Body of pancreas (tissue), 4 donors: ENCODE results near the gene PRPF40A. TPM values are rescaled to one million over a fixed set of nuclear protein-coding genes. Genes with fewer than 3 reads are reported as not detected.
A peak's percentile ranks its signal among the peaks of the same experiment; 100 is the strongest.

ENCODE experiments used
- ATAC-seq: fragments of 150-250 bp; one replicate; pipeline ENCODE4 v1.9.1; 2016
- DNase-seq, 4 donors: peaks; one replicate each; pipeline ENCODE4 v3.0.0-alpha.2; 2019
- H3K27ac ChIP-seq, 4 donors: fragments of 200-600 bp; sonication (generic); 1 replicate in 3 of 4; 2 replicates in 1 of 4; pipeline versions ENCODE4 v1.5.1 to v1.6.1; 2016 to 2019; ENCODE audit warnings: mild to moderate bottlenecking in 1 of 4, mixed read lengths in 1 of 4, moderate library complexity in 1 of 4
- H3K27me3 ChIP-seq, 2 donors: fragments of 200-600 bp; sonication (generic); one replicate each; pipeline ENCODE4 v1.6.0; 2016; ENCODE audit warnings: mild to moderate bottlenecking in 1 of 2
- H3K36me3 ChIP-seq, 2 donors: fragments of 200-600 bp; sonication (generic); replicated peaks in 1 of 2; 2 replicates each; pipeline ENCODE4 v1.5.1; 2016; ENCODE audit warnings: low read depth in 2 of 2; ENCODE audit not compliant: insufficient read depth in 1 of 2
- H3K4me1 ChIP-seq: fragments of 200-600 bp; sonication (generic); one replicate; pipeline ENCODE4 v1.6.0; 2016
- H3K4me3 ChIP-seq, 2 donors: fragments of 200-600 bp; sonication (generic); 1 replicate in 1 of 2; 2 replicates in 1 of 2; pipeline ENCODE4 v1.5.1; 2016 to 2019
- H3K9me3 ChIP-seq, 3 donors: fragments of 200-600 bp; sonication (generic); 1 replicate in 2 of 3; 2 replicates in 1 of 3; pipeline ENCODE4 v1.5.1; 2016
- CTCF ChIP-seq, 7 experiments: fragments of 450-650 bp in 4 of 7; fragments of 200-600 bp in 3 of 7; sonication (generic) in 3 of 7; IDR thresholded peaks; one replicate each; pipeline ENCODE4 v1.5.1; 2016 to 2019; ENCODE audit warnings: antibody characterized with exemption in 7 of 7
- POLR2A ChIP-seq, 3 donors: fragments of 450-650 bp; IDR thresholded peaks; one replicate each; pipeline ENCODE4 v1.6.1; 2016; ENCODE audit warnings: antibody characterized with exemption in 3 of 3, mild to moderate bottlenecking in 2 of 3
- WGBS, 2 donors: methylation state at CpG; one replicate each; pipeline ENCODE4 v1.1.5; 2017; 5-methylcytosine and 5-hydroxymethylcytosine counted together
- intact Hi-C: fragments of 100-400 bp; cut with DNase I; formaldehyde crosslinking; loops from one replicate; pipeline ENCODE4 v1.15.1; 2023
- total RNA-seq, 2 donors: library from RNA; depleted of rRNA; stranded (reverse); fragments of >200 nt; gene quantifications; one replicate each; pipeline ENCODE4 v1.1.0, GENCODE V29; 2016

Gene PRPF40A
- total RNA-seq, 2 donors from 2014 or later, result 38.9 to 52.7 TPM

GRCh38 chr2:152635635-152636298, 81.5 kb downstream of the PRPF40A start:
- H3K27ac ChIP-seq, result no peak overlapping the region
- 13 to 18% methylated on average over 5 of the region's 5 CpGs for WGBS, 2 donors
- peaks cover 0 to 6% of the 10 kb centered on the region in 2 donors for H3K36me3 ChIP-seq
- H3K4me1 ChIP-seq, result no peaks in the 10 kb centered on the region
- no peak for TF ChIP-seq POLR2A (IDR thresholded peaks at IDR 0.05)
- TF ChIP-seq CTCF (IDR thresholded peaks at IDR 0.05), result peak; percentile 58 to 82 (median 78)
- DNase-seq (peak; percentile 67 to 74 (median 68)), ATAC-seq (peak; percentile 85)
- no peaks in the 10 kb centered on the region for H3K27me3 ChIP-seq
- H3K9me3 ChIP-seq, result no peaks in the 10 kb centered on the region
- no peak overlapping the region for H3K4me3 ChIP-seq
- intact Hi-C loops, result loop anchor here (5.0 to 10.0 kb wide), 2 partner anchors 443 to 591 kb away; no protein-coding TSS in a partner anchor

GRCh38 chr2:152632736-152633135, 84.5 kb downstream of the PRPF40A start:
- Histone ChIP-seq H3K4me1 (no peaks in the 10 kb centered on the region), H3K36me3 (no peaks in the 10 kb centered on the region), H3K27me3 (no peaks in the 10 kb centered on the region), H3K9me3 (no peaks in the 10 kb centered on the region), H3K4me3 (no peak overlapping the region), H3K27ac (no peak overlapping the region)
- intact Hi-C loops, result loop anchor here (10.0 kb wide), 1 partner anchor 588 kb away; no protein-coding TSS in a partner anchor
- DNase-seq (no peak), ATAC-seq (no peak)
- 85 to 88% methylated on average over 3 of the region's 3 CpGs for WGBS, 2 donors
- TF ChIP-seq POLR2A (IDR thresholded peaks at IDR 0.05) (no peak), CTCF (IDR thresholded peaks at IDR 0.05) (no peak)

- intact Hi-C loops, result loop anchor here (10.0 kb wide), 1 partner anchor 586 kb away; no protein-coding TSS in a partner anchor
These were observed 86.8 kb downstream of the PRPF40A start for GRCh38 chr2:152630466-152630865.

GRCh38 chr2:152629202-152629601, 88.1 kb downstream of the PRPF40A start:
- Histone ChIP-seq H3K27me3 (no peaks in the 10 kb centered on the region), H3K4me1 (no peaks in the 10 kb centered on the region), H3K27ac (no peak overlapping the region), H3K4me3 (no peak overlapping the region), H3K9me3 (no peaks in the 10 kb centered on the region), H3K36me3 (no peaks in the 10 kb centered on the region)
- ATAC-seq, result no peak
- WGBS, 2 donors, result 69% methylated on average over 1 of the region's 1 CpG
- no peak for TF ChIP-seq CTCF (IDR thresholded peaks at IDR 0.05)
- intact Hi-C loops, result no loop called here
- DNase-seq, result no peak

More at GRCh38 chr2:152630466-152630865, 86.8 kb downstream of the PRPF40A start:
- Histone ChIP-seq H3K4me3 (no peak overlapping the region), H3K36me3 (no peaks in the 10 kb centered on the region), H3K9me3 (no peaks in the 10 kb centered on the region), H3K27ac (no peak overlapping the region), H3K27me3 (no peaks in the 10 kb centered on the region), H3K4me1 (no peaks in the 10 kb centered on the region)
- ATAC-seq, result no peak
- no peak for DNase-seq
- no peak for TF ChIP-seq POLR2A (IDR thresholded peaks at IDR 0.05)
- TF ChIP-seq CTCF (IDR thresholded peaks at IDR 0.05), result no peak
- 86 to 87% methylated on average over 4 of the region's 4 CpGs for WGBS, 2 donors
